HG03159 (cell line): ENCODE measurements around the gene MIB1.

Experiments
- ATAC-seq: cut with Tn5 transposase; IDR thresholded peaks from one replicate; pipeline ENCODE4 v1.9.1; 2021; ENCODE audit warnings: mild to moderate bottlenecking, moderate library complexity; ENCODE audit not compliant: unreplicated experiment

MIB1 gene

GRCh38 chr18:21868770-21869169 is 128.2 kb downstream of the MIB1 start:
- no peak for ATAC-seq

GRCh38 chr18:21889570-21889969 is 149.0 kb downstream of the MIB1 start:
- ATAC-seq, result no peak

- ATAC-seq, result no peak
Measured at GRCh38 chr18:21894619-21895367, 154.2 kb downstream of the MIB1 start.

- no peak for ATAC-seq
Measured at GRCh38 chr18:21896732-21897336, 156.2 kb downstream of the MIB1 start.

GRCh38 chr18:21897811-21898210 is 157.2 kb downstream of the MIB1 start:
- ATAC-seq, result peak; percentile 78

GRCh38 chr18:21900605-21901352 is 160.2 kb downstream of the MIB1 start:
- no peak for ATAC-seq

- no peak for ATAC-seq
Measured at GRCh38 chr18:21901423-21901945, 160.9 kb downstream of the MIB1 start.

- ATAC-seq, result no peak
Measured at GRCh38 chr18:21903709-21904108, 163.1 kb downstream of the MIB1 start.

GRCh38 chr18:21904856-21905255 is 164.3 kb downstream of the MIB1 start:
- no peak for ATAC-seq

GRCh38 chr18:21907451-21907850 is 166.9 kb downstream of the MIB1 start:
- ATAC-seq, result no peak

GRCh38 chr18:21908711-21909110 is 168.1 kb downstream of the MIB1 start:
- ATAC-seq, result no peak

GRCh38 chr18:21910906-21911305 is 170.3 kb downstream of the MIB1 start:
- no peak for ATAC-seq

GRCh38 chr18:21911551-21911950 is 171.0 kb downstream of the MIB1 start:
- no peak for ATAC-seq

GRCh38 chr18:21912339-21913239 is 172.0 kb downstream of the MIB1 start:
- no peak for ATAC-seq

GRCh38 chr18:21914739-21915319 is 174.2 kb downstream of the MIB1 start:
- no peak for ATAC-seq

GRCh38 chr18:21915546-21915945 is 175.0 kb downstream of the MIB1 start:
- ATAC-seq, result no peak

- ATAC-seq, result no peak
Measured at GRCh38 chr18:21916594-21916993, 176.0 kb downstream of the MIB1 start.

GRCh38 chr18:21918693-21919092 is 178.1 kb downstream of the MIB1 start:
- no peak for ATAC-seq
